HepG2 (cell line): ENCODE results near the gene THADA. TPM values are rescaled to one million over a fixed set of nuclear protein-coding genes. Genes with fewer than 3 reads are reported as not detected.

Source experiments
- ADNP ChIP-seq: sonication (generic); formaldehyde crosslinking; IDR thresholded peaks from 2 replicates; pipeline ENCODE4 v1.4.0; 2020; ENCODE audit warnings: missing genetic modification reagents
- CBX1 ChIP-seq: IDR thresholded peaks from one replicate; pipeline ENCODE4 v1.6.1; 2016; ENCODE audit warnings: antibody characterized with exemption, low read depth
- GZF1 ChIP-seq: sonication (generic); formaldehyde crosslinking; IDR thresholded peaks from 2 replicates; pipeline ENCODE4 v1.5.1; 2020; ENCODE audit warnings: mild to moderate bottlenecking, missing genetic modification reagents
- NFATC3 ChIP-seq: sonication (generic); formaldehyde crosslinking; IDR thresholded peaks from 2 replicates; pipeline ENCODE4 v1.5.1; 2020; ENCODE audit warnings: mild to moderate bottlenecking, missing genetic modification reagents
- NPAS2 ChIP-seq: sonication (generic); formaldehyde crosslinking; IDR thresholded peaks from 2 replicates; pipeline ENCODE4 v1.8.0; 2022; ENCODE audit warnings: mild to moderate bottlenecking, missing genetic modification reagents, borderline replicate concordance
- REXO4 ChIP-seq: sonication (generic); formaldehyde crosslinking; IDR thresholded peaks from 2 replicates; pipeline ENCODE4 v1.8.0; 2022; ENCODE audit warnings: missing genetic modification reagents, mild to moderate bottlenecking, borderline replicate concordance
- RFX1 ChIP-seq: fragments of 450-650 bp; IDR thresholded peaks from 2 replicates; pipeline ENCODE4 v1.6.1; 2017
- SMYD3 ChIP-seq: sonication (generic); formaldehyde crosslinking; IDR thresholded peaks from 2 replicates; pipeline ENCODE4 v1.8.1; 2023; ENCODE audit warnings: mild to moderate bottlenecking, missing genetic modification reagents
- STAG1 ChIP-seq: sonication (generic); formaldehyde crosslinking; IDR thresholded peaks from 2 replicates; pipeline ENCODE4 v1.4.0; 2020; ENCODE audit warnings: missing genetic modification reagents
- ZFP1 ChIP-seq: IDR thresholded peaks from 2 replicates; pipeline ENCODE4 v1.6.1; 2016
- ZKSCAN8 ChIP-seq: IDR thresholded peaks from 2 replicates; pipeline ENCODE4 v1.6.1; 2016; ENCODE audit warnings: borderline replicate concordance, missing genetic modification reagents, missing compliant biosample characterization
- ZNF296 ChIP-seq: sonication (generic); formaldehyde crosslinking; conservative IDR thresholded peaks from 2 replicates; pipeline ENCODE4 v1.5.0; 2020; ENCODE audit warnings: mild to moderate bottlenecking, missing genetic modification reagents
- ZNF605 ChIP-seq: sonication (generic); formaldehyde crosslinking; IDR thresholded peaks from 2 replicates; pipeline ENCODE4 v1.8.0; 2022; ENCODE audit warnings: mild to moderate bottlenecking, missing genetic modification reagents
- ZNF607 ChIP-seq: sonication (generic); formaldehyde crosslinking; IDR thresholded peaks from 2 replicates; pipeline ENCODE4 v1.5.1; 2020; ENCODE audit warnings: missing genetic modification reagents, mild to moderate bottlenecking, borderline replicate concordance
- ZNF816 ChIP-seq: sonication (generic); formaldehyde crosslinking; IDR thresholded peaks from 2 replicates; pipeline ENCODE4 v1.8.0; 2022; ENCODE audit warnings: missing genetic modification reagents, mild to moderate bottlenecking, borderline replicate concordance
- ZNF878 ChIP-seq: sonication (generic); formaldehyde crosslinking; IDR thresholded peaks from 2 replicates; pipeline ENCODE4 v1.8.1; 2023; ENCODE audit warnings: mild to moderate bottlenecking, missing genetic modification reagents, moderate library complexity
- polyA plus RNA-seq, 8 experiments: library from polyadenylated mRNA; depleted of rRNA in 3 of 8; stranded (reverse) in 7 of 8; unstranded in 1 of 8; fragments of >200 nt; fragmentation: Illumina TruSeq in 4 of 8; extraction: Trizol in 4 of 8; gene quantifications; 2 replicates each; pipeline versions ENCODE4 v1.2.1 to v1.2.3, GENCODE V29; 2011 to 2016; ENCODE audit warnings: low read depth in 4 of 8, missing spikeins in 1 of 8, mixed read lengths in 1 of 8; ENCODE audit not compliant: insufficient read depth in 1 of 8
- total RNA-seq, 5 experiments: library from RNA; depleted of rRNA; stranded (reverse); fragments of >200 nt; fragmentation: Illumina TruSeq; extraction: Trizol; gene quantifications; 2 replicates each; pipeline ENCODE4 v1.2.3, GENCODE V29; 2016; ENCODE audit warnings: low read depth in 1 of 5
- TF ChIP-seq, protein P1 (sequence below): sonication (generic); formaldehyde crosslinking; IDR thresholded peaks from 2 replicates; pipeline ENCODE4 v1.4.0; 2020; ENCODE audit warnings: missing genetic modification reagents
- TF ChIP-seq, protein P2 (sequence below): sonication (generic); formaldehyde crosslinking; IDR thresholded peaks from 2 replicates; pipeline ENCODE4 v1.4.0; 2020; ENCODE audit warnings: missing genetic modification reagents, mild to moderate bottlenecking, borderline replicate concordance
- TF ChIP-seq, protein P3 (sequence below): sonication (generic); formaldehyde crosslinking; IDR thresholded peaks from 2 replicates; pipeline ENCODE4 v1.8.0; 2022; ENCODE audit warnings: missing genetic modification reagents, mild to moderate bottlenecking, moderate library complexity, borderline replicate concordance
- TF ChIP-seq, protein P4 (sequence below): sonication (generic); formaldehyde crosslinking; IDR thresholded peaks from 2 replicates; pipeline ENCODE4 v1.4.0; 2020; ENCODE audit warnings: mild to moderate bottlenecking, missing genetic modification reagents
- TF ChIP-seq, protein P5 (sequence below): sonication (generic); formaldehyde crosslinking; IDR thresholded peaks from 2 replicates; pipeline ENCODE4 v1.9.0; 2022; ENCODE audit warnings: missing genetic modification reagents, mild to moderate bottlenecking, borderline replicate concordance
- TF ChIP-seq, protein P6 (sequence below): sonication (generic); formaldehyde crosslinking; IDR thresholded peaks from 2 replicates; pipeline ENCODE4 v1.4.0; 2020; ENCODE audit warnings: missing genetic modification reagents; ENCODE audit errors: not compliant biosample characterization

The THADA gene
- total and polyA plus RNA-seq, 2 of the 13 experiments (the other 11 are each of a cell fraction or from before 2014, with no cell fraction given) = 12.7 to 21.7 TPM

DNA sequence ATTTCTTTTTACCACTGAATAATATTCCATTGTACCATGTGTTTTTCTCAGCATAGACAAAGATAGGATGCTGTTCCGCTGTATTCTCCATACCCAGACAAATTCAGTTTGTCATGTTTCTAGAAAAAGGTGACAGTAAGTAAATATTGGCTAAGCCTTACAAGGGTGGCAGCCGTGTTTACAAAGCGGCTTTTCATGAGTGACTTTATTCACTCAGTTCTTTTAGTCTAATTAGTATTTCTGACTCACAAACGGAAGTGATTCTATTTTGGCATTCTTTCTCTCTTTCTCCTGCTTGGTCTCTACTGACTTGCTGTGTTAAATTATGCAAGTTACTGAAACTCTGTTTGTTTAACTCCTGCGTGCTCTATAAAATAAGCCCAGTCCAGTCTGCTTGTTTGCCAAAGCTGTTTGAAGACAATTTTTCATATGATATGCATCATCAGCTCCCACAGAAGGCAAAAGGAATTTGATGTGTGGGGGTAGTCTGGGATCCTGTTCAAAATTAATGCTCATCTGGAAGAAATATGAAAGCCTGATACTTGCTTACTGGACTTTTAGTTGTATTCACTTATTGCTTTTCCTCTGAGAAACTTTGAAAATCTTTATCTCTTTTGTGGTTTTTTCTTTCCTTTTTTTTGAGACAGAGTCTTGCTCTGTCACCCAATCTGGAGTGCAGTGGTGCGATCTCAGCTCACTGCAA is 38.9 kb upstream of the THADA start (continued):
- TF ChIP-seq, protein P1, sequence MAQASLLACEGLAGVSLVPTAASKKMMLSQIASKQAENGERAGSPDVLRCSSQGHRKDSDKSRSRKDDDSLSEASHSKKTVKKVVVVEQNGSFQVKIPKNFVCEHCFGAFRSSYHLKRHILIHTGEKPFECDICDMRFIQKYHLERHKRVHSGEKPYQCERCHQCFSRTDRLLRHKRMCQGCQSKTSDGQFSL (CRISPR knock-in tag) = no peak
- TF ChIP-seq ZNF605 (CRISPR knock-in tag) (no peak), ZNF296 (CRISPR knock-in tag) (no peak), REXO4 (CRISPR knock-in tag) (no peak), ZNF816 (CRISPR knock-in tag) (no peak; the same call in 1 of the 2 replicates), ZNF878 (CRISPR knock-in tag) (peak; percentile 67; the same call in 1 of the 2 replicates), GZF1 (CRISPR knock-in tag) (no peak), SMYD3 (CRISPR knock-in tag) (peak; percentile 92), ADNP (no peak), CBX1 (no peak), ZNF607 (CRISPR knock-in tag) (no peak), ZFP1 (CRISPR knock-in tag) (no peak; the same call in 1 of the 2 replicates), ZKSCAN8 (CRISPR knock-in tag) (peak; percentile 69; the same call in 1 of the 2 replicates), STAG1 (CRISPR knock-in tag) (0 out of 2 replicates have a peak, but pooled peaks have one; percentile 11), NPAS2 (CRISPR knock-in tag) (no peak), NFATC3 (no peak), RFX1 (no peak)
- TF ChIP-seq, protein P2, sequence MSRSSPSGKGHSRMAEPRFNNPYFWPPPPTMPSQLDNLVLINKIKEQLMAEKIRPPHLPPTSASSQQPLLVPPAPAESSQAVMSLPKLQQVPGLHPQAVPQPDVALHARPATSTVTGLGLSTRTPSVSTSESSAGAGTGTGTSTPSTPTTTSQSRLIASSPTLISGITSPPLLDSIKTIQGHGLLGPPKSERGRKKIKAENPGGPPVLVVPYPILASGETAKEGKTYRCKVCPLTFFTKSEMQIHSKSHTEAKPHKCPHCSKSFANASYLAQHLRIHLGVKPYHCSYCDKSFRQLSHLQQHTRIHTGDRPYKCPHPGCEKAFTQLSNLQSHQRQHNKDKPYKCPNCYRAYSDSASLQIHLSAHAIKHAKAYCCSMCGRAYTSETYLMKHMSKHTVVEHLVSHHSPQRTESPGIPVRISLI (CRISPR knock-in tag) = no peak
- TF ChIP-seq, protein P3, sequence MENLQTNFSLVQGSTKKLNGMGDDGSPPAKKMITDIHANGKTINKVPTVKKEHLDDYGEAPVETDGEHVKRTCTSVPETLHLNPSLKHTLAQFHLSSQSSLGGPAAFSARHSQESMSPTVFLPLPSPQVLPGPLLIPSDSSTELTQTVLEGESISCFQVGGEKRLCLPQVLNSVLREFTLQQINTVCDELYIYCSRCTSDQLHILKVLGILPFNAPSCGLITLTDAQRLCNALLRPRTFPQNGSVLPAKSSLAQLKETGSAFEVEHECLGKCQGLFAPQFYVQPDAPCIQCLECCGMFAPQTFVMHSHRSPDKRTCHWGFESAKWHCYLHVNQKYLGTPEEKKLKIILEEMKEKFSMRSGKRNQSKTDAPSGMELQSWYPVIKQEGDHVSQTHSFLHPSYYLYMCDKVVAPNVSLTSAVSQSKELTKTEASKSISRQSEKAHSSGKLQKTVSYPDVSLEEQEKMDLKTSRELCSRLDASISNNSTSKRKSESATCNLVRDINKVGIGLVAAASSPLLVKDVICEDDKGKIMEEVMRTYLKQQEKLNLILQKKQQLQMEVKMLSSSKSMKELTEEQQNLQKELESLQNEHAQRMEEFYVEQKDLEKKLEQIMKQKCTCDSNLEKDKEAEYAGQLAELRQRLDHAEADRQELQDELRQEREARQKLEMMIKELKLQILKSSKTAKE = peak; percentile 47; the same call in 1 of the 2 replicates
- TF ChIP-seq, protein P4, sequence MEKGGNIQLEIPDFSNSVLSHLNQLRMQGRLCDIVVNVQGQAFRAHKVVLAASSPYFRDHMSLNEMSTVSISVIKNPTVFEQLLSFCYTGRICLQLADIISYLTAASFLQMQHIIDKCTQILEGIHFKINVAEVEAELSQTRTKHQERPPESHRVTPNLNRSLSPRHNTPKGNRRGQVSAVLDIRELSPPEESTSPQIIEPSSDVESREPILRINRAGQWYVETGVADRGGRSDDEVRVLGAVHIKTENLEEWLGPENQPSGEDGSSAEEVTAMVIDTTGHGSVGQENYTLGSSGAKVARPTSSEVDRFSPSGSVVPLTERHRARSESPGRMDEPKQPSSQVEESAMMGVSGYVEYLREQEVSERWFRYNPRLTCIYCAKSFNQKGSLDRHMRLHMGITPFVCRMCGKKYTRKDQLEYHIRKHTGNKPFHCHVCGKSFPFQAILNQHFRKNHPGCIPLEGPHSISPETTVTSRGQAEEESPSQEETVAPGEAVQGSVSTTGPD (CRISPR knock-in tag) = no peak
- TF ChIP-seq, protein P5, sequence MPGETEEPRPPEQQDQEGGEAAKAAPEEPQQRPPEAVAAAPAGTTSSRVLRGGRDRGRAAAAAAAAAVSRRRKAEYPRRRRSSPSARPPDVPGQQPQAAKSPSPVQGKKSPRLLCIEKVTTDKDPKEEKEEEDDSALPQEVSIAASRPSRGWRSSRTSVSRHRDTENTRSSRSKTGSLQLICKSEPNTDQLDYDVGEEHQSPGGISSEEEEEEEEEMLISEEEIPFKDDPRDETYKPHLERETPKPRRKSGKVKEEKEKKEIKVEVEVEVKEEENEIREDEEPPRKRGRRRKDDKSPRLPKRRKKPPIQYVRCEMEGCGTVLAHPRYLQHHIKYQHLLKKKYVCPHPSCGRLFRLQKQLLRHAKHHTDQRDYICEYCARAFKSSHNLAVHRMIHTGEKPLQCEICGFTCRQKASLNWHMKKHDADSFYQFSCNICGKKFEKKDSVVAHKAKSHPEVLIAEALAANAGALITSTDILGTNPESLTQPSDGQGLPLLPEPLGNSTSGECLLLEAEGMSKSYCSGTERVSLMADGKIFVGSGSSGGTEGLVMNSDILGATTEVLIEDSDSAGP (CRISPR knock-in tag) = no peak
- TF ChIP-seq, protein P6, sequence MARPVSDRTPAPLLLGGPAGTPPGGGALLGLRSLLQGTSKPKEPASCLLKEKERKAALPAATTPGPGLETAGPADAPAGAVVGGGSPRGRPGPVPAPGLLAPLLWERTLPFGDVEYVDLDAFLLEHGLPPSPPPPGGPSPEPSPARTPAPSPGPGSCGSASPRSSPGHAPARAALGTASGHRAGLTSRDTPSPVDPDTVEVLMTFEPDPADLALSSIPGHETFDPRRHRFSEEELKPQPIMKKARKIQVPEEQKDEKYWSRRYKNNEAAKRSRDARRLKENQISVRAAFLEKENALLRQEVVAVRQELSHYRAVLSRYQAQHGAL = no peak
